KMS-11 (cell line): ENCODE data around the gene NIPA2.

Experiments used
- H2AFZ ChIP-seq: fragments of 200-600 bp; sonication (generic); 2 replicates; pipeline ENCODE4 v1.6.1; 2016; ENCODE audit warnings: antibody characterized with exemption, mixed run types, low read depth
- H3K27ac ChIP-seq: fragments of 200-600 bp; sonication (generic); 2 replicates; pipeline ENCODE4 v1.6.1; 2016; ENCODE audit warnings: mild to moderate bottlenecking, mixed run types
- H3K27me3 ChIP-seq: fragments of 200-600 bp; sonication (generic); 2 replicates; pipeline ENCODE4 v1.6.1; 2017; ENCODE audit warnings: mild to moderate bottlenecking, low read depth, mixed run types, moderate library complexity; ENCODE audit not compliant: insufficient read depth
- H3K36me3 ChIP-seq: fragments of 200-600 bp; sonication (generic); 2 replicates; pipeline ENCODE4 v1.6.1; 2017; ENCODE audit warnings: mild to moderate bottlenecking, mixed run types; ENCODE audit not compliant: insufficient read depth
- H3K4me1 ChIP-seq: fragments of 200-600 bp; sonication (generic); 2 replicates; pipeline ENCODE4 v1.6.1; 2016; ENCODE audit warnings: mild to moderate bottlenecking, low read depth, mixed run types; ENCODE audit not compliant: poor library complexity, severe bottlenecking
- H3K4me2 ChIP-seq: fragments of 200-600 bp; sonication (generic); 2 replicates; pipeline ENCODE4 v1.7.0; 2016; ENCODE audit warnings: mild to moderate bottlenecking, mixed run types
- H3K4me3 ChIP-seq: fragments of 200-600 bp; sonication (generic); IDR thresholded peaks from 2 replicates; pipeline ENCODE4 v1.6.1; 2017; ENCODE audit warnings: low read depth, low read length, mixed read lengths; ENCODE audit not compliant: insufficient read depth
- H3K79me2 ChIP-seq: fragments of 200-600 bp; sonication (generic); 2 replicates; pipeline ENCODE4 v1.6.1; 2016; ENCODE audit warnings: low read depth, mixed run types; ENCODE audit not compliant: insufficient read depth
- H3K9ac ChIP-seq: fragments of 200-600 bp; sonication (generic); 2 replicates; pipeline ENCODE4 v1.6.1; 2016; ENCODE audit warnings: mild to moderate bottlenecking, mixed run types
- H4K20me1 ChIP-seq: fragments of 200-600 bp; sonication (generic); 2 replicates; pipeline ENCODE4 v1.6.1; 2016; ENCODE audit warnings: mild to moderate bottlenecking, mixed run types; ENCODE audit not compliant: insufficient read depth
- CTCF ChIP-seq: fragments of 200-600 bp; sonication (generic); conservative IDR thresholded peaks from 2 replicates; pipeline ENCODE4 v1.6.1; 2017; ENCODE audit warnings: low read depth, mild to moderate bottlenecking, antibody characterized with exemption, low read length, moderate library complexity, mixed read lengths

Gene NIPA2

GRCh38 chr15:22892333-22892732 is 53.9 kb downstream of the NIPA2 start:
- no peaks in the 10 kb centered on the region for H3K36me3 ChIP-seq
- no peak for TF ChIP-seq CTCF
- no peak overlapping the region for H3K4me2 ChIP-seq
- H3K79me2 ChIP-seq, result no peaks in the 10 kb centered on the region
- H3K4me1 ChIP-seq, result no peaks in the 10 kb centered on the region
- no peaks in the 10 kb centered on the region for H3K27me3 ChIP-seq
- no peak overlapping the region for H3K4me3 ChIP-seq
- no peak overlapping the region for H2AFZ ChIP-seq
- no peak overlapping the region for H3K9ac ChIP-seq
- no peak overlapping the region for H3K27ac ChIP-seq
- H4K20me1 ChIP-seq, result no peaks in the 10 kb centered on the region

- H3K4me3 ChIP-seq, result no peak overlapping the region
- H4K20me1 ChIP-seq, result no peaks in the 10 kb centered on the region
- H3K9ac ChIP-seq, result no peak overlapping the region
- no peak overlapping the region for H3K4me2 ChIP-seq
- no peaks in the 10 kb centered on the region for H3K4me1 ChIP-seq
- H3K27me3 ChIP-seq, result no peaks in the 10 kb centered on the region
- H3K79me2 ChIP-seq, result no peaks in the 10 kb centered on the region
- no peak overlapping the region for H3K27ac ChIP-seq
- no peak for TF ChIP-seq CTCF
- no peak overlapping the region for H2AFZ ChIP-seq
- H3K36me3 ChIP-seq, result no peaks in the 10 kb centered on the region
Observed at GRCh38 chr15:22893081-22893480, 54.6 kb downstream of the NIPA2 start.

- H2AFZ ChIP-seq, result no peak overlapping the region
- no peaks in the 10 kb centered on the region for H3K79me2 ChIP-seq
- no peak overlapping the region for H3K4me3 ChIP-seq
- H3K4me1 ChIP-seq, result no peaks in the 10 kb centered on the region
- no peak overlapping the region for H3K4me2 ChIP-seq
- H4K20me1 ChIP-seq, result no peaks in the 10 kb centered on the region
- no peaks in the 10 kb centered on the region for H3K27me3 ChIP-seq
- no peak overlapping the region for H3K9ac ChIP-seq
- H3K27ac ChIP-seq, result no peak overlapping the region
- no peak for TF ChIP-seq CTCF
- no peaks in the 10 kb centered on the region for H3K36me3 ChIP-seq
Observed at GRCh38 chr15:22893881-22894280, 55.4 kb downstream of the NIPA2 start.

GRCh38 chr15:22895465-22896190 is 57.2 kb downstream of the NIPA2 start:
- no peak for TF ChIP-seq CTCF
- Histone ChIP-seq H3K36me3 (no peaks in the 10 kb centered on the region), H4K20me1 (no peaks in the 10 kb centered on the region), H3K27ac (no peak overlapping the region), H3K4me3 (no peak overlapping the region), H3K4me1 (no peaks in the 10 kb centered on the region), H3K9ac (no peak overlapping the region), H3K4me2 (no peak overlapping the region), H3K79me2 (no peaks in the 10 kb centered on the region), H2AFZ (no peak overlapping the region), H3K27me3 (no peaks in the 10 kb centered on the region)
